GM21717 (cell line): ENCODE measurements around the gene LRRC36.
A peak's percentile ranks its signal among the peaks of the same experiment; 100 is the strongest.

Experiments used
- ATAC-seq: cut with Tn5 transposase; IDR thresholded peaks from one replicate; pipeline ENCODE4 v1.9.1; 2021; ENCODE audit warnings: mild to moderate bottlenecking, moderate library complexity; ENCODE audit not compliant: unreplicated experiment

LRRC36 gene

GRCh38 chr16:67326472-67327309 is at the start of gene LRRC36, which contains the start of gene KCTD19:
TSS of gene LRRC36 (plus strand) at chr16:67326815. CDS start at chr16:67326863, 48 bp downstream.
TSS of gene KCTD19 (minus strand) at chr16:67326741. CDS start at chr16:67326707, 34 bp downstream.
- peak; percentile 47 for ATAC-seq

GRCh38 chr16:67277294-67277998 is 49.2 kb upstream of the LRRC36 start:
- ATAC-seq, result no peak

- peak; percentile 11 for ATAC-seq
Measured at GRCh38 chr16:67277999-67278772, 48.4 kb upstream of the LRRC36 start.

- peak; percentile 59 for ATAC-seq
Measured at GRCh38 chr16:67278773-67279295, 47.8 kb upstream of the LRRC36 start.

GRCh38 chr16:67279296-67280089 is 47.1 kb upstream of the LRRC36 start, which contains the start of gene PLEKHG4:
TSS of gene PLEKHG4 (plus strand) at chr16:67279532. CDS start at chr16:67280045, 513 bp downstream.
- peak; percentile 65 for ATAC-seq

GRCh38 chr16:67280090-67281015 is 46.3 kb upstream of the LRRC36 start:
- no peak for ATAC-seq

- ATAC-seq, result no peak
Measured at GRCh38 chr16:67281536-67282446, 44.8 kb upstream of the LRRC36 start.

GRCh38 chr16:67282447-67282805 is 44.2 kb upstream of the LRRC36 start:
- no peak for ATAC-seq

GRCh38 chr16:67283039-67283825 is 43.4 kb upstream of the LRRC36 start:
- no peak for ATAC-seq

GRCh38 chr16:67283826-67284555 is 42.6 kb upstream of the LRRC36 start:
- no peak for ATAC-seq

- ATAC-seq, result no peak
Measured at GRCh38 chr16:67284699-67285646, 41.6 kb upstream of the LRRC36 start.

GRCh38 chr16:67286441-67287235 is 40.0 kb upstream of the LRRC36 start:
- ATAC-seq, result no peak

GRCh38 chr16:67287960-67288359 is 38.7 kb upstream of the LRRC36 start:
- no peak for ATAC-seq

GRCh38 chr16:67291461-67291860 is 35.2 kb upstream of the LRRC36 start:
- no peak for ATAC-seq
